CD8-positive, alpha-beta memory T cell (primary cell): ENCODE measurements around the gene CCL4. TPM values are rescaled to one million over a fixed set of nuclear protein-coding genes. Genes with fewer than 3 reads are reported as not detected.
A peak's percentile ranks its signal among the peaks of the same experiment; 100 is the strongest.

ENCODE experiments used
- CTCF ChIA-PET: fragments of 350-600 bp; sonication (Branson Sonifier 250); formaldehyde crosslinking; loops from one replicate; lab custom pipeline; 2021; ENCODE audit warnings: antibody characterized with exemption; lab: Charles Lee
- POLR2A ChIA-PET: fragments of 350-600 bp; sonication (Branson Sonifier 250); formaldehyde crosslinking; loops from one replicate; lab custom pipeline; 2021; ENCODE audit warnings: antibody characterized with exemption; lab: Charles Lee
- DNase-seq, 5 donors: peaks; one replicate each; pipeline versions ENCODE4 v3.0.0 to v3.0.0-alpha.2; 2020 to 2022; ENCODE audit warnings: mixed read lengths in 1 of 5
- H3K27ac ChIP-seq: one replicate; pipeline ENCODE4 v1.7.0; 2013; ENCODE audit warnings: low read depth, mild to moderate bottlenecking, low read length, moderate library complexity
- H3K27me3 ChIP-seq: 2 replicates; pipeline ENCODE4 v1.7.0; 2013; ENCODE audit warnings: low read length, mild to moderate bottlenecking; ENCODE audit not compliant: insufficient read depth, poor library complexity, severe bottlenecking
- H3K36me3 ChIP-seq: 2 replicates; pipeline ENCODE4 v1.7.0; 2013; ENCODE audit warnings: mild to moderate bottlenecking, low read length, moderate library complexity; ENCODE audit not compliant: insufficient read depth
- H3K4me1 ChIP-seq: 2 replicates; pipeline ENCODE4 v1.7.0; 2013; ENCODE audit warnings: mild to moderate bottlenecking, low read length, moderate library complexity; ENCODE audit not compliant: insufficient read depth
- H3K4me3 ChIP-seq: 2 replicates; pipeline ENCODE4 v1.7.0; 2013; ENCODE audit warnings: mild to moderate bottlenecking, low read length
- H3K9me3 ChIP-seq: 2 replicates; pipeline ENCODE4 v1.7.0; 2013; ENCODE audit warnings: mild to moderate bottlenecking, low read length
- H3K27ac Mint-ChIP-seq, 8 donors: one replicate each; pipeline ENCODE4 v1.8.0; 2020 to 2021; ENCODE audit warnings: mixed read lengths in 8 of 8, mild to moderate bottlenecking in 6 of 8, inconsistent platforms in 3 of 8, moderate library complexity in 3 of 8
- H3K27me3 Mint-ChIP-seq, 2 donors: one replicate each; pipeline ENCODE4 v1.8.0; 2020 to 2021; ENCODE audit warnings: mixed read lengths in 2 of 2, mild to moderate bottlenecking in 1 of 2, moderate library complexity in 1 of 2
- H3K36me3 Mint-ChIP-seq, 3 donors: one replicate each; pipeline ENCODE4 v1.8.0; 2020 to 2021; ENCODE audit warnings: mixed read lengths in 3 of 3, inconsistent platforms in 1 of 3, mild to moderate bottlenecking in 1 of 3
- H3K4me1 Mint-ChIP-seq, 3 donors: one replicate each; pipeline ENCODE4 v1.8.0; 2020 to 2021; ENCODE audit warnings: mixed read lengths in 3 of 3, inconsistent platforms in 1 of 3, mild to moderate bottlenecking in 1 of 3
- H3K4me3 Mint-ChIP-seq, 7 donors: one replicate each; pipeline ENCODE4 v1.8.0; 2020 to 2021; ENCODE audit warnings: mixed read lengths in 7 of 7, mild to moderate bottlenecking in 6 of 7, moderate library complexity in 4 of 7, inconsistent platforms in 2 of 7
- H3K9me3 Mint-ChIP-seq, 5 donors: one replicate each; pipeline ENCODE4 v1.8.0; 2020 to 2022; ENCODE audit warnings: mixed read lengths in 5 of 5, mild to moderate bottlenecking in 3 of 5, moderate library complexity in 2 of 5, inconsistent platforms in 1 of 5
- polyA plus RNA-seq: library from polyadenylated mRNA; unstranded; fragments of 300-500 nt; fragmentation: Illumina TruSeq; gene quantifications from one replicate; pipeline ENCODE4 v1.2.3, GENCODE V29; 2021
- total RNA-seq, 2 experiments: library from RNA; stranded (reverse); gene quantifications; one replicate each; pipeline ENCODE4 v1.2.3, GENCODE V29; 2021

CCL4 gene
- total and polyA plus RNA-seq, 3 experiments from 2014 or later = 161 to 1,794 (median 1,703) TPM

DNA sequence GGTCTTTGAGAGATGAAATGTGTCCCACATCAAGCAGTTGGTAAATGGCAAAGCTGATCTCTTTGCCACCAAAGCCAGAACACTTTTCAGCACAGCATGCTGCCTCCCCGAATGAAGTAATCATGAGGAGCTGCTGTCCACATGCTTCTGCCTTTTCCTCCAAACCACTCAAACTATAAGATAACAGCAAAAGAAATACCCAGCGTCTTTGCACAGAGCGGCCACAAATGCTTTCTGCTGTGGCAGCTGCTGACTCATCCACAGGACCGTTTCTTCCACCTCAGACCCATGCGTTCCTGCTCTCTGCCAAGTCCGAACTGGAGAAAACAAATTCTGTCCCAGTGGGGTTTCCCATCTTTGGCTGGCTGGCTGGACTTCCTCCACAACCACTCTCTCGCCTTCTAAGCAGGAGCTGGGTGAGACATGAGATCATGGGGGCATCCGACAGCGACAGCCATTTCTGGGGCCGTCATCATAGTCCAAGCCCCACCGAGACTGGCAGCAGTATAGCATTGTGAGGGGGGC is 45.7 kb downstream of the CCL4 start:
- ChIA-PET CTCF (interaction anchor here (0.6 to 9.1 kb wide), 27 partner anchors 13 to 391 kb away, joined by 3 to 212 read pairs (median 4); partner anchors contain the start of genes CCL16, HEATR9 and TAF15), POLR2A (interaction anchor here (0.8 to 2.5 kb wide), 3 partner anchors 173 to 385 kb away, joined by 3 to 6 read pairs (median 4); no protein-coding TSS in a partner anchor)
- Mint-ChIP-seq H3K9me3 (no peaks in the 10 kb centered on the region), H3K4me3 (peak overlapping the region in 1 of 7 donors; percentile 22), H3K4me1 (peaks cover 5 to 49% (median 46%) of the 10 kb centered on the region in 3 donors), H3K27me3 (peaks cover 5 to 15% of the 10 kb centered on the region in 2 donors), H3K36me3 (no peaks in the 10 kb centered on the region), H3K27ac (peak overlapping the region in 2 of 8 donors; percentile 19 to 63)
- Histone ChIP-seq H3K9me3 (no peaks in the 10 kb centered on the region), H3K36me3 (no peaks in the 10 kb centered on the region), H3K4me3 (no peak overlapping the region), H3K27me3 (no peaks in the 10 kb centered on the region), H3K4me1 (no peaks in the 10 kb centered on the region), H3K27ac (no peak overlapping the region)
- no peak for DNase-seq

DNA sequence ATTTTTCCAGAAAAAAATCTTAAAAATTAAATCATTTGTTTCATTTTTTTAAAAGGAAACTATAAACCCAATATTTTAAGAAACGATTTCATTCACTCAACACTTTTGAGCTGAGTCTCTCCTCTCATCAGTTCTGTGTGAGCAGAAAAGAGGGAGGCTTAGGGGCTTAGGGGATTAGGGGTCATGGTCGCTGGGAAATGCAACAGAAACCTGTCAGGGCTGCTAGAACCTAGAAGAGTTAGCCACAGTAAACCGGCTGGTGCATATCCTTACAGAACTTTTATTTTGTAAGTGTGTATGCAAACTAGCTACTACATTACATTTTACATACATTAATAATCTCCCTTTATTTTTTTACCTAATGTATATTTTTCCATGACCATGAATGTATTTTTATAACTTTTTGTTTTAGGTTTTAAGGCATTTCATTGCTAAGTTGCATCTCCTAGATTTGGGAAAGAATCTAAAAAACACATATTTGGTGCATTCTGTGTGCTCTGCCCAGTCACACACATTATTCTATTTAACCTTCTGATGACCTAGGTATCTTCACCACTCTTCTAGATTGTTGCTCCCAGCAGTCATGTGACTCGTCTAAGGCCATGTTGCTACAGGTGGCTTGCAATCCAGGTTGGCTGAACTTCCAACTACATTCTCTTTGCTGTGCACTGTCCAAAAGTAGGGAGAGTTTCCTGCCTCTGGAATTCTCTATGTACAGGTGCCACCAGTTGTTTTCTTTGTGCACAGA is 48.4 kb downstream of the CCL4 start:
- peak overlapping the region in 1 of 8 donors; percentile 26 for H3K27ac Mint-ChIP-seq
- H3K4me1 Mint-ChIP-seq = peaks cover 5 to 29% (median 23%) of the 10 kb centered on the region in 3 donors
- H3K4me1 ChIP-seq = no peaks in the 10 kb centered on the region
- DNase-seq = no peak
- H3K4me3 Mint-ChIP-seq = no peak overlapping the region
- peaks cover 5 to 20% of the 10 kb centered on the region in 2 donors for H3K27me3 Mint-ChIP-seq
- H3K9me3 Mint-ChIP-seq = no peaks in the 10 kb centered on the region
- H3K4me3 ChIP-seq = no peak overlapping the region
- POLR2A ChIA-PET = interaction anchor here (1.0 kb wide), 1 partner anchor 177 kb away, joined by 3 read pairs; no protein-coding TSS in a partner anchor
- H3K9me3 ChIP-seq = no peaks in the 10 kb centered on the region
- no peaks in the 10 kb centered on the region for H3K36me3 ChIP-seq
- no peaks in the 10 kb centered on the region for H3K36me3 Mint-ChIP-seq
- H3K27ac ChIP-seq = no peak overlapping the region
- CTCF ChIA-PET = interaction anchor here (9.1 kb wide), 1 partner anchor 178 kb away, joined by 212 read pairs; no protein-coding TSS in a partner anchor
- no peaks in the 10 kb centered on the region for H3K27me3 ChIP-seq

DNA sequence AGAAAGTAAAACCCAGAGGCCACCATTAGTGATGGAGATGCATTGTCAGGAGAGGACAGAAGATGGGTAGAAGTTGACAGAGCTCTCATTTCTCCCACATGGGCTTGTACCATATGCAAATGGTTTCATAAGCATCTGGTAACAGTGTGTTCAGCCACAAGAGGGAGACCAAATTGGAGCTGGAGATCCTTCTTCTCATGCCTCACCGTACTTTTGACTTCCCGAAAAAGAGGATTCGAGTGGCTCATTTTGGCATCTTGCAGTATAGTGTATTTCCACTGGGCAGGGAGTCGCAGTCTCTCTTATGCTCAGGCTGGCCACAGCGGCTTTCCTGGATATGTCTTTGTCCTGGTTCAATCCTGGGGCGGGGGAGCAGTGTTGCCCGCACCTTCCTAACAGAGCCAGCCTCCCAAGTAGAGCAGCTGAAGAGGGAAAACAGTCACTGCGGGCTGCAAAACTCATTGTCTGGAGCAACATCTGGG is 49.1 kb downstream of the CCL4 start:
- POLR2A ChIA-PET = no interaction called here
- H3K9me3 Mint-ChIP-seq = no peaks in the 10 kb centered on the region
- H3K4me1 Mint-ChIP-seq = peaks cover 5 to 23% (median 21%) of the 10 kb centered on the region in 3 donors
- Histone ChIP-seq H3K9me3 (no peaks in the 10 kb centered on the region), H3K4me3 (no peak overlapping the region), H3K4me1 (no peaks in the 10 kb centered on the region), H3K36me3 (no peaks in the 10 kb centered on the region), H3K27me3 (no peaks in the 10 kb centered on the region), H3K27ac (no peak overlapping the region)
- no peaks in the 10 kb centered on the region for H3K36me3 Mint-ChIP-seq
- H3K27me3 Mint-ChIP-seq = peaks cover 5 to 20% of the 10 kb centered on the region in 2 donors
- CTCF ChIA-PET = interaction anchor here (9.1 kb wide), 1 partner anchor 179 kb away, joined by 212 read pairs; no protein-coding TSS in a partner anchor
- peak overlapping the region in 1 of 8 donors; percentile 26 for H3K27ac Mint-ChIP-seq
- no peak overlapping the region for H3K4me3 Mint-ChIP-seq
- DNase-seq = no peak

DNA sequence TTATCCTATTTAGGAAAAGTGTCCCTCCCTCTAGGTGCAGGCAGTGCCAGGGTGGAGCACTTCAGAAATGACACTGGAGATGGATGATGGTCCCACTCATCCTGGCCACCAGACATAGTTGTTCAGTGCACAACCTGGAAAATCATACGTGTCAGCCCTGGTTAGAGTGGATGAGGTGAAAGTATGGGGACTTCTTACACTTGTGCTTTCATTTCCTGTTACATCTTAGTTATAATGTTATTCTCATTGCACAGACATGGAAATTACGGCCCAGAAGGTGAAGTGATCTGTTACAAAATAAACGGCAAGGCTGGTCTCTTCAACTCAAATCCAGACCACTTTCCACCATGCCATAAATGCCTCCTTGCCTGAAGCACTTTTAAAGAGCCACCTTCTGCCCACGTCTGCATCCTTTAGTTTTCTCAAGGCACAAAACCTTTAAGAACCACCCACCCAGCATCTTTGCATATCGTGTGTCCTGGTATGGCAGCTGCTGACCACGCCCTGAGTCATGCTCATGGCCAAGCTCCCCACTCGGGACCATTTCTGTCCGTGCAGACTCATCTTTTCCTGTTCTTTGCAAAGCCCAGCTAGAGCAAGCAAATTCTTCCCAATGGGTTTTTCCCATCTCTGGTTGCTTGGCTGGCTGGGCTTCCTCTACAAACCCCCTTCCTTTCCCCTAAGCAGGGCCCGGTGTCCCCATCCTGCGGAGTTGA is 50.4 kb downstream of the CCL4 start:
- H3K9me3 ChIP-seq = no peaks in the 10 kb centered on the region
- H3K9me3 Mint-ChIP-seq = no peaks in the 10 kb centered on the region
- H3K36me3 Mint-ChIP-seq = no peaks in the 10 kb centered on the region
- H3K36me3 ChIP-seq = no peaks in the 10 kb centered on the region
- no peaks in the 10 kb centered on the region for H3K27me3 ChIP-seq
- peaks cover 2 to 20% of the 10 kb centered on the region in 2 donors for H3K27me3 Mint-ChIP-seq
- H3K4me1 Mint-ChIP-seq = peaks cover 1 to 19% (median 15%) of the 10 kb centered on the region in 3 donors
- ChIA-PET POLR2A (no interaction called here), CTCF (interaction anchor here (9.1 kb wide), 1 partner anchor 180 kb away, joined by 212 read pairs; no protein-coding TSS in a partner anchor)
- H3K4me3 ChIP-seq = no peak overlapping the region
- peak overlapping the region in 2 of 7 donors; percentile 7 to 25 for H3K4me3 Mint-ChIP-seq
- H3K27ac ChIP-seq = no peak overlapping the region
- H3K27ac Mint-ChIP-seq = peak overlapping the region in 2 of 8 donors; percentile 26 to 35
- H3K4me1 ChIP-seq = no peaks in the 10 kb centered on the region
- no peak for DNase-seq

Other genes with a start within 250 kb of the CCL4 start
- 1 to 10 TPM; 2.3 to 2.6 TPM for gene HEATR9, start 234.9 kb upstream of the CCL4 start, total RNA-seq
- 0.55 TPM for gene HEATR9, start 234.9 kb upstream of the CCL4 start, polyA plus RNA-seq
- 100 to 1,000 TPM; 580 to 591 TPM for gene CCL5, start 223.5 kb upstream of the CCL4 start, total RNA-seq
- 2,769 TPM for gene CCL5, start 223.5 kb upstream of the CCL4 start, polyA plus RNA-seq
- 1 to 10 TPM; 2.5 to 3.1 TPM for gene RDM1, start 173.1 kb upstream of the CCL4 start, total RNA-seq
- gene RDM1, start 173.1 kb upstream of the CCL4 start, polyA plus RNA-seq = 2.8 TPM
- not detected for gene LYZL6, start 160.1 kb upstream of the CCL4 start, total RNA-seq
- gene LYZL6, start 160.1 kb upstream of the CCL4 start, polyA plus RNA-seq = not detected
- gene CCL16, start 122.3 kb upstream of the CCL4 start, total RNA-seq = not detected
- gene CCL16, start 122.3 kb upstream of the CCL4 start, polyA plus RNA-seq = not detected
- not detected for gene CCL14, start 117.1 kb upstream of the CCL4 start, total RNA-seq
- not detected for gene CCL14, start 117.1 kb upstream of the CCL4 start, polyA plus RNA-seq
- not detected for gene CCL15, start 102.3 kb upstream of the CCL4 start, total RNA-seq
- not detected for gene CCL15, start 102.3 kb upstream of the CCL4 start, polyA plus RNA-seq
- gene CCL23, start 85.9 kb upstream of the CCL4 start, total RNA-seq = under 1 TPM in 1 of 2 experiments, not detected in 1; 0.37 TPM
- gene CCL23, start 85.9 kb upstream of the CCL4 start, polyA plus RNA-seq = not detected
- not detected for gene CCL18, start 39.6 kb upstream of the CCL4 start, total RNA-seq
- not detected for gene CCL18, start 39.6 kb upstream of the CCL4 start, polyA plus RNA-seq
- gene CCL3, start 13.7 kb upstream of the CCL4 start, total RNA-seq = 1,000 to 10,000 TPM; 1,154 to 1,264 TPM
- 2.3 TPM for gene CCL3, start 13.7 kb upstream of the CCL4 start, polyA plus RNA-seq
- gene TBC1D3B, start 72.8 kb downstream of the CCL4 start, total RNA-seq = 1 to 10 TPM; 3.3 to 4.4 TPM
- gene TBC1D3B, start 72.8 kb downstream of the CCL4 start, polyA plus RNA-seq = 0.49 TPM
- 100 to 1,000 TPM; 138 to 164 TPM for gene CCL3L1, start 92.9 kb downstream of the CCL4 start, total RNA-seq
- 2.9 TPM for gene CCL3L1, start 92.9 kb downstream of the CCL4 start, polyA plus RNA-seq
- 100 to 1,000 TPM; 519 to 562 TPM for gene CCL4L2, start 107.2 kb downstream of the CCL4 start, total RNA-seq
- gene CCL4L2, start 107.2 kb downstream of the CCL4 start, polyA plus RNA-seq = 4.9 TPM
- gene TBC1D3I, start 160.7 kb downstream of the CCL4 start, total RNA-seq = under 1 TPM; 0.20 to 0.51 TPM
- not detected for gene TBC1D3I, start 160.7 kb downstream of the CCL4 start, polyA plus RNA-seq
- gene TBC1D3G, start 220.1 kb downstream of the CCL4 start, total RNA-seq = not detected
- not detected for gene TBC1D3G, start 220.1 kb downstream of the CCL4 start, polyA plus RNA-seq